Nephron (organoid): ENCODE measurements around the gene STX16.
"Not testable (repeated sequence)": the region's sequence is repeated elsewhere in the genome, so short reads cannot be mapped to it uniquely, and the experiment has no call there.

Experiments used
- H3K27ac Mint-ChIP-seq, 3 experiments: 2 replicates each; pipeline ENCODE4 v1.8.0; 2020; ENCODE audit warnings: mixed read lengths in 3 of 3, mild to moderate bottlenecking in 2 of 3, moderate library complexity in 1 of 3
- H3K27me3 Mint-ChIP-seq: 2 replicates; pipeline ENCODE4 v1.8.0; 2021; ENCODE audit warnings: low read depth, mild to moderate bottlenecking, moderate library complexity, mixed read lengths
- H3K36me3 Mint-ChIP-seq: 2 replicates; pipeline ENCODE4 v1.8.0; 2020; ENCODE audit warnings: low read depth, mixed read lengths
- H3K4me1 Mint-ChIP-seq: 2 replicates; pipeline ENCODE4 v1.8.0; 2020; ENCODE audit warnings: mixed read lengths
- H3K4me3 Mint-ChIP-seq, 3 experiments: 2 replicates each; pipeline ENCODE4 v1.8.0; 2020; ENCODE audit warnings: mild to moderate bottlenecking in 3 of 3, mixed read lengths in 3 of 3, moderate library complexity in 2 of 3
- H3K9me3 Mint-ChIP-seq: 2 replicates; pipeline ENCODE4 v1.8.0; 2020; ENCODE audit warnings: mixed read lengths
- CTCF ChIP-seq, 3 experiments: fragments of 200-600 bp; sonication (generic); IDR thresholded peaks; one replicate each; pipeline ENCODE4 v1.5.0; 2021; ENCODE audit warnings: antibody characterized with exemption in 3 of 3; ENCODE audit not compliant: unreplicated experiment in 3 of 3

Gene STX16

DNA sequence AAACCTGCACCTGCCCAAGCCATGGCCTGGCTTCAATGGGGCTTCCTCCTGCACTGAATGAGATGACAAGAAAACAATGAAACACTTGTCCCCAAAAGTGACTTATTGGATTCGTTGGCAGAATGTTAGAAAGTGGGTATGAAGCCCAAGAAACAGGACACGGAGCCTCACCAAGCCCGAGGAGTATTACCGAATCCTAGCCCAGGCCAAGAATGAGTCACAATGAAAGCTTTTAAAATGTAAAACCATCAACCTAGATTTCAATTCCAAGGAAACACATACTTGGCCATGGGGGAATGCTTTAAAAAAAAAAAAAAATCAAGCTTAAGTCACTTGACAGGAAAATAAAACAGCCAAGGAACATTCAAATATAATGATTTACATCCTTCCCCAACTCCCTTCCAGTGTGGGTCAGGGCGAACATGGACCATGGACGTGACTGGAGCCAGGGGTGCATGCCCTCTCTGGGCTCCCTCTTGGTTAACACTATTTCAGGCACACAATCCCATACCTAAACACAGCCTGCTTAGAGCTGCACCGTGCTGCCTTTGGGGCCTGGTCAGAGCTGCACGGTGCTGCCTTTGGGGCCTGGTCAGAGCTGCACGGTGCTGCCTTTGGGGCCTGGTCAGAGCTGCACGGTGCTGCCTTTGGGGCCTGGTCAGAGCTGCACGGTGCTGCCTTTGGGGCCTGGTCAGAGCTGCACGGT, 3.1 kb upstream of the STX16 start:
- peak overlapping the region in 2 of 3 experiments; percentile 51 to 90 for H3K27ac Mint-ChIP-seq

GRCh38 chr20:58648502-58648825, 2.6 kb upstream of the STX16 start:
- Mint-ChIP-seq H3K4me3 (peak overlapping the region; percentile 79 to 83 (median 83)), H3K27ac (peak overlapping the region; percentile 74 to 92 (median 90)), H3K4me1 (peaks cover 47% of the 10 kb centered on the region)
- H3K27me3 Mint-ChIP-seq, H3K36me3 Mint-ChIP-seq, H3K9me3 Mint-ChIP-seq: not testable (repeated sequence)

More for the DNA sequence above, 3.1 kb upstream of the STX16 start:
- peak overlapping the region in 1 of 3 experiments; percentile 64 for H3K4me3 Mint-ChIP-seq
- H3K4me1 Mint-ChIP-seq = peaks cover 45% of the 10 kb centered on the region
- H3K27me3 Mint-ChIP-seq = no peaks in the 10 kb centered on the region
- no peaks in the 10 kb centered on the region for H3K36me3 Mint-ChIP-seq
- TF ChIP-seq CTCF (IDR thresholded peaks at IDR 0.05; ENCODE audit: unreplicated experiment in 3 of 3) = no peak
- no peaks in the 10 kb centered on the region for H3K9me3 Mint-ChIP-seq

- no peaks in the 10 kb centered on the region for H3K36me3 Mint-ChIP-seq
- H3K9me3 Mint-ChIP-seq = no peaks in the 10 kb centered on the region
- TF ChIP-seq CTCF (IDR thresholded peaks at IDR 0.05; ENCODE audit: unreplicated experiment in 3 of 3) = no peak
- peak overlapping the region; percentile 79 to 83 (median 83) for H3K4me3 Mint-ChIP-seq
- peaks cover 44% of the 10 kb centered on the region for H3K4me1 Mint-ChIP-seq
- no peaks in the 10 kb centered on the region for H3K27me3 Mint-ChIP-seq
- H3K27ac Mint-ChIP-seq = peak overlapping the region; percentile 74 to 92 (median 90)
Measured at GRCh38 chr20:58649288-58650180, 1.5 kb upstream of the STX16 start.

- H3K9me3 Mint-ChIP-seq = no peaks in the 10 kb centered on the region
- peak overlapping the region; percentile 95 to 99 (median 99) for H3K27ac Mint-ChIP-seq
- H3K4me3 Mint-ChIP-seq = peak overlapping the region; percentile 98 to 100 (median 99)
- no peaks in the 10 kb centered on the region for H3K36me3 Mint-ChIP-seq
- TF ChIP-seq CTCF (IDR thresholded peaks at IDR 0.05; ENCODE audit: unreplicated experiment in 3 of 3) = no peak
- peaks cover 41% of the 10 kb centered on the region for H3K4me1 Mint-ChIP-seq
- H3K27me3 Mint-ChIP-seq = no peaks in the 10 kb centered on the region
Measured at GRCh38 chr20:58650181-58650775, 805 bp upstream of the STX16 start.

- H3K36me3 Mint-ChIP-seq = no peaks in the 10 kb centered on the region
- peaks cover 41% of the 10 kb centered on the region for H3K4me1 Mint-ChIP-seq
- peak overlapping the region; percentile 95 to 99 (median 99) for H3K27ac Mint-ChIP-seq
- peak overlapping the region; percentile 98 to 100 (median 99) for H3K4me3 Mint-ChIP-seq
- H3K27me3 Mint-ChIP-seq = no peaks in the 10 kb centered on the region
- no peaks in the 10 kb centered on the region for H3K9me3 Mint-ChIP-seq
- TF ChIP-seq CTCF (IDR thresholded peaks at IDR 0.05; ENCODE audit: unreplicated experiment in 3 of 3) = no peak
Measured at GRCh38 chr20:58651559-58651945, 469 bp downstream of the STX16 start.

GRCh38 chr20:58651946-58652605, 993 bp downstream of the STX16 start:
- no peaks in the 10 kb centered on the region for H3K36me3 Mint-ChIP-seq
- H3K4me1 Mint-ChIP-seq = peaks cover 41% of the 10 kb centered on the region
- no peak for TF ChIP-seq CTCF (IDR thresholded peaks at IDR 0.05; ENCODE audit: unreplicated experiment in 3 of 3)
- no peaks in the 10 kb centered on the region for H3K27me3 Mint-ChIP-seq
- H3K4me3 Mint-ChIP-seq = peak overlapping the region; percentile 98 to 100 (median 99)
- H3K27ac Mint-ChIP-seq = peak overlapping the region; percentile 95 to 99 (median 99)
- no peaks in the 10 kb centered on the region for H3K9me3 Mint-ChIP-seq
